OCI-LY7 (cell line): ENCODE data around the gene CYP4V2. TPM values are rescaled to one million over a fixed set of nuclear protein-coding genes. Genes with fewer than 3 reads are reported as not detected.

ENCODE experiments used
- BruUV-seq: library from RNA; stranded (reverse); fragments of 400-500 nt; replicated peaks from 2 replicates; lab custom pipeline; 2021; lab: Mats Ljungman, UMichigan
- CTCF ChIA-PET: fragments of 300-600 bp; sonication (Branson Sonifier 250); formaldehyde crosslinking; loops from one replicate; lab custom pipeline; 2022; ENCODE audit warnings: antibody characterized with exemption; ENCODE audit not compliant: unreplicated experiment; lab: Charles Lee
- POLR2A ChIA-PET: fragments of 300-600 bp; sonication (Branson Sonifier 250); formaldehyde crosslinking; loops from one replicate; lab custom pipeline; 2022; ENCODE audit warnings: antibody characterized with exemption; lab: Charles Lee
- DNase-seq: peaks from one replicate; pipeline ENCODE4 v3.0.0-alpha.2; 2015; ENCODE audit warnings: low spot score
- H2AFZ ChIP-seq: fragments of 200-600 bp; sonication (generic), shearing (Covaris generic); 2 replicates; pipeline ENCODE4 v1.6.1; 2014; ENCODE audit warnings: mild to moderate bottlenecking, antibody characterized with exemption, low read length, moderate library complexity
- H3K27ac ChIP-seq: fragments of 200-600 bp; sonication (generic); 2 replicates; pipeline ENCODE4 v1.5.1; 2014; ENCODE audit warnings: mixed run types, low read depth, mild to moderate bottlenecking, moderate library complexity, low read length, inconsistent platforms; ENCODE audit not compliant: poor library complexity, severe bottlenecking
- H3K36me3 ChIP-seq: fragments of 200-600 bp; sonication (generic); 2 replicates; pipeline ENCODE4 v1.6.1; 2014; ENCODE audit warnings: mild to moderate bottlenecking, antibody characterized with exemption, low read length, moderate library complexity, mixed read lengths; ENCODE audit not compliant: insufficient read depth
- H3K4me1 ChIP-seq: fragments of 200-600 bp; sonication (generic); 2 replicates; pipeline ENCODE4 v1.5.1; 2014; ENCODE audit warnings: mild to moderate bottlenecking, low read length; ENCODE audit not compliant: insufficient read depth, poor library complexity, severe bottlenecking
- H3K4me2 ChIP-seq: fragments of 200-600 bp; sonication (generic); 2 replicates; pipeline ENCODE4 v1.6.1; 2014; ENCODE audit warnings: mild to moderate bottlenecking, low read length
- H3K4me3 ChIP-seq: fragments of 200-600 bp; sonication (generic); 2 replicates; pipeline ENCODE4 v1.5.1; 2014; ENCODE audit warnings: mild to moderate bottlenecking, low read depth, low read length; ENCODE audit not compliant: poor library complexity, severe bottlenecking
- H3K79me2 ChIP-seq: fragments of 200-600 bp; sonication (generic); 2 replicates; pipeline ENCODE4 v1.6.1; 2016; ENCODE audit warnings: low read depth, mild to moderate bottlenecking, low read length, moderate library complexity, mixed read lengths; ENCODE audit not compliant: insufficient read depth
- H3K9me2 ChIP-seq: fragments of 200-600 bp; sonication (generic); 2 replicates; pipeline ENCODE4 v1.6.1; 2016; ENCODE audit warnings: mild to moderate bottlenecking, low read length, mixed read lengths; ENCODE audit not compliant: insufficient read depth
- H3K9me3 ChIP-seq: fragments of 200-600 bp; sonication (generic); 2 replicates; pipeline ENCODE4 v1.6.1; 2014; ENCODE audit warnings: mild to moderate bottlenecking, mixed run types, low read length, mixed read lengths
- H4K20me1 ChIP-seq: fragments of 200-600 bp; sonication (generic); 2 replicates; pipeline ENCODE4 v1.6.1; 2014; ENCODE audit warnings: mild to moderate bottlenecking, antibody characterized with exemption, low read length, moderate library complexity, mixed read lengths; ENCODE audit not compliant: insufficient read depth
- CTCF ChIP-seq: fragments of 200-600 bp; sonication (generic); conservative IDR thresholded peaks from 2 replicates; pipeline ENCODE4 v1.5.1; 2014; ENCODE audit warnings: mild to moderate bottlenecking, antibody characterized with exemption, low read length, moderate library complexity, mixed read lengths
- EZH2phosphoT487 ChIP-seq: fragments of 200-600 bp; sonication (generic); IDR thresholded peaks from 2 replicates; pipeline ENCODE4 v1.6.1; 2018; ENCODE audit warnings: low read depth, borderline replicate concordance, mild to moderate bottlenecking, mixed run types, antibody characterized with exemption, low read length, moderate library complexity, mixed read lengths
- intact Hi-C: fragments of 100-400 bp; cut with micrococcal nuclease; formaldehyde crosslinking; loops from one replicate; pipeline ENCODE4 v1.10.0; 2022; ENCODE audit not compliant: unreplicated experiment
- total RNA-seq, 2 experiments: library from RNA; depleted of rRNA in 1 of 2; stranded (reverse); fragments of >200 nt in 1 of 2; shearing (Covaris generic) in 1 of 2; gene quantifications; 2 replicates each; pipeline ENCODE4 v1.2.3, GENCODE V29; 2014 to 2022

Gene CYP4V2
- total RNA-seq, 2 experiments from 2014 or later = 6.9 to 12.5 TPM

GRCh38 chr4:186144946-186145569 lies 46.3 kb upstream of the CYP4V2 start:
- H3K4me3 ChIP-seq = no peak overlapping the region

GRCh38 chr4:186146458-186146857 lies 44.9 kb upstream of the CYP4V2 start:
- intact Hi-C loops = no loop called here
- Histone ChIP-seq H3K9me2 (no peaks in the 10 kb centered on the region), H3K9me3 (no peaks in the 10 kb centered on the region), H3K4me3 (no peak overlapping the region), H3K4me1 (no peaks in the 10 kb centered on the region), H3K36me3 (no peaks in the 10 kb centered on the region), H3K4me2 (no peak overlapping the region), H3K27ac (no peak overlapping the region), H3K79me2 (no peaks in the 10 kb centered on the region), H2AFZ (no peak overlapping the region), H4K20me1 (no peaks in the 10 kb centered on the region)
- ChIA-PET CTCF (interaction anchor here (0.6 kb wide), 1 partner anchor 18 kb away, joined by 3 read pairs; no protein-coding TSS in a partner anchor), POLR2A (no interaction called here)
- TF ChIP-seq CTCF = no peak
- TF ChIP-seq EZH2phosphoT487 = no peak
- no peak for DNase-seq
- no TSS peak for BruUV-seq

More at GRCh38 chr4:186144946-186145569, 46.3 kb upstream of the CYP4V2 start:
- Histone ChIP-seq H3K4me2 (no peak overlapping the region), H3K36me3 (no peaks in the 10 kb centered on the region), H2AFZ (no peak overlapping the region), H3K79me2 (no peaks in the 10 kb centered on the region), H3K9me3 (no peaks in the 10 kb centered on the region), H3K4me1 (no peaks in the 10 kb centered on the region), H3K9me2 (no peaks in the 10 kb centered on the region), H4K20me1 (no peaks in the 10 kb centered on the region), H3K27ac (no peak overlapping the region)
- no peak for DNase-seq
- ChIA-PET POLR2A (no interaction called here), CTCF (no interaction called here)
- no peak for TF ChIP-seq EZH2phosphoT487
- TF ChIP-seq CTCF = no peak
- no TSS peak for BruUV-seq
- intact Hi-C loops = no loop called here

GRCh38 chr4:186148336-186148975 lies 42.9 kb upstream of the CYP4V2 start:
- Histone ChIP-seq H2AFZ (no peak overlapping the region), H3K4me1 (no peaks in the 10 kb centered on the region), H3K9me2 (no peaks in the 10 kb centered on the region), H3K79me2 (no peaks in the 10 kb centered on the region), H3K4me2 (no peak overlapping the region), H3K36me3 (no peaks in the 10 kb centered on the region), H3K4me3 (no peak overlapping the region), H3K9me3 (no peaks in the 10 kb centered on the region), H3K27ac (no peak overlapping the region), H4K20me1 (no peaks in the 10 kb centered on the region)
- intact Hi-C loops = no loop called here
- POLR2A ChIA-PET = no interaction called here
- no TSS peak for BruUV-seq
- CTCF ChIA-PET = no interaction called here
- TF ChIP-seq EZH2phosphoT487 (no peak), CTCF (no peak)
- no peak for DNase-seq
